ENCODE measurements around the gene MYH7B. TPM values are rescaled to one million over a fixed set of nuclear protein-coding genes. Genes with fewer than 3 reads are reported as not detected.
A peak's percentile ranks its signal among the peaks of the same experiment; 100 is the strongest.

MYH7B gene
- under 0.01 and 0.17 TPM in 2 replicates for total RNA-seq

DNA sequence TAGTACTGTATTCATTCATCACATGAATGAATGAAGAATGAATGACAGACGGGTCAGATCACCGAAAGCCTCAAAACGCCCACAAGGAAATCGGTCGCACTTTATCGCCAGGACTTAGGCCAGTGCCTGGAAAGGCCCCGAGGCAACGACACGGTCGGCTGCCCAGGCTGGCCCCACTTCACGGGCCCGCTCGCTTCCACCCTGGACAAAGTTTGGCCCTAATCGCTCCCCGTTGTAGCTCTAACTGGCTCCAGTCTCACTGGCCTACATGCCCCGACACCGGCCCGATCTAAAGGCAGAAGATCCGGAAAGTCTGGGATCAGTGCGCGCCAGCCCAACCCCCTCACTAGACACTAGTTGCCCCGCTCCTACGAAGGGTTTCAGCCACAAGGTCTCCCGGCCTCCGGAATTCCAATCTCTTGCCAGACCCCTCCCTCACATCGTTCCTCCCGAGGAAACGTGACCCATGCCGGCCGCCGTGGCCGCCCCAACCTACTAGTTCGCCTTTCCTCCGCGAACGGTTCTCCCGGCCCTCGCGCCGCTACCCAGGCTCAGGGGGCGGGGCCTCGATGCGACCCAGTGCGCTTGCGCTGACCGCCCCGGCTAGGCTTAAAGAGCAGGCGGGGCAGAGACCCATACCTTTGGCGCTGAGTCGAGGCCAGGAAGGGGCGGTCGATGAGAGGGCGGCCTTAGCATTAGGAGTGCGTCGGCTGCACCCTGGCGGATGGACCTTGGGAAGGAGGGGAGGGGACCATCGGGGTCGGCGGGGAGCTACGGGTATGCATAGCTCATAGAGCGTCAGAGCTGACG lies at the start of gene MYH7B, which contains the start of gene GSS:
MYH7B (plus strand) TSS at position 638 of the 810 bp plus-strand sequence. CDS start 22,138 bp downstream, outside the sequence.
GSS (minus strand) TSS at position 576 of the 810 bp plus-strand sequence. CDS start 3,954 bp downstream, outside the sequence.
- peak; percentile 98 for DNase-seq

DNA sequence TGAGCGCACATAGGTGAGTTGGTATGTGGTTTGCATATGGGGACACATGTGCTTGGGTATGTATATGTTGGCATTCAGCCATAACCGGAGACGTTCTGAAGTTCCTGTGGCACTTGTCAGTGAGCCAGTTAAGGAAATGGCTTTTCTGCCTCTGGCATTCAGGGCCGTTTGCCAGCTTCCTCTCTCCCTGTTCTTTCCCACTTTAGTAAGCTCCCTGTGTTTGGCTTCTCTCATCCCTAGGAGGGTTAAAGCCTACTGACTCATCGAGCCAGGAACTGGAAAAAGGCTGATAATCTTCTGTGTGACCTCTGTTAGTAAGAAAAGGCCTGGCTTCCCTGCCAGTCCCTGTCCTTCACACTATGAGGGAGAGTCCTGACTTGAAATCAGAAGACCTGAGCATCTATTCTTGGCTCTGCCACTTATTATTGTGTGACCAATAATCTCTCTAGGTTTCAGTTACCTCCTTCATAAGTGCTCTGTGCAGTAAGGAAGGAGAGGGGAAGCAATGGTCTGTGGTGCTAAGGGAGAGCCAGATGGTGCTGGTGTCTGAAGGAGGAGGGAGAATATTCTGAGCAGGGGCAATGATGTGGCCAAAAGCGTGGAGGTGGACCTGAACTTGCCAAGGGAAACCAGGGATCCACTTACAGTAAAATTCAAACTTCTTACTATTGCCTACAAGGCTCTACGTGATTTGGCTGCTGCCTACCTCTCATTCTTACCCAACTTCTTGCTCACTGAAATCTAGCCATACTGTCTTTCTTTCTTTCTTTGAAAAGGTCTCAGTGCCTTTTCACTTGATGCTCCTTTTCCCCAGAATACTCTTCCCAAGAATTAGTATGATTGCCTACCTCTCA lies 47.8 kb upstream of the MYH7B start:
- DNase-seq = peak; percentile 94

DNA sequence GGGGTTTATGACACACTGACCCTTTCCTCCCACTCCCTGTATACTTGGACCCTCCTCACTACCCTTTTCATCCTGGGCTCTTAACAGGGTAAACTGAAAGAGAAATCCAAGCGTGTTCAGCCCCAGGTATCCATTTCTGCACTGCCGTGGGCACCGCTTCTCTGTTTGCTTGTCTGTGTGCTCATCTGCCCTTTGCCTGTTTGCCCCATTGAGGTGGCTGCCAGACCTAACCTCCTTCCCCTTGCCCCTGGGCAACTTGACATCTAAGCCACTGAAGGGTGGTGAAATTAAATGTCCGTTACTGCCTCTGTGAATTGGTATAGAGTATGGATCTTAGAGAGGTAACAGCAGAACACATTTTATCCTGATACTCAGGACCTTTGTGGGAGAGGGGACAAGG lies 40.5 kb upstream of the MYH7B start:
- DNase-seq = no peak

DNA sequence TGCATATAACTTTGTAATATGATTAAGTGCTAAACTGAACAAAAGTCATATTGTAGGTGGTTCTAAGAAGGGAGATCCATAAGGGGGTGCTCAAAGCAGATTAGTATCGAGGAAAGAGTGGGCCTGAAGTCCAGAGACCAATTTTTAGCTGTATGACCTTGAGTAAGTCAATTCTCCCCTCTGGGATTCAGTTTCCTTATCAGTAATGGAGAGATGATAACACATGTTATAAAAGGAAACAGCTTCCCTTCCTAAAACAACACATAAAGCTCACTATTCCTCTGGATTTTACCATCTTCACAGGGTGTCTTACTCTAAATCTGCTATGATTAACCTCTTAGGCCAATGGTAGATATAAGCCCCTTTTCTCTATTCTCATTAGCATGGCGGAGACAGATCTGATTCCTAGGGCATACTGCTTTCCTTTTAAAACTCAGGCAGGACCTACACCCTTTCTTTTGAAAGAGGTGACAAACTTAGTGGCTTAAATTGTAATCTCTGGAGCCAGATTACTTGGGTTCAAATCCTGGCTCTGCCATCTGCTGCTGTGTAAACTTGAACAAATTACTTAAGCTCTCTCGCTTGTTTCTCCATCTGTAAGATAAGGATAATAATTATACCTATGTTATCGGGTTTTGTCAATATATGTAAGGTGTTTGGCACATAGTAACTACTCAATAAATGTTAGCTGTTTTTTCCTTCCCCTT lies 39.8 kb upstream of the MYH7B start:
- no peak for DNase-seq

DNA sequence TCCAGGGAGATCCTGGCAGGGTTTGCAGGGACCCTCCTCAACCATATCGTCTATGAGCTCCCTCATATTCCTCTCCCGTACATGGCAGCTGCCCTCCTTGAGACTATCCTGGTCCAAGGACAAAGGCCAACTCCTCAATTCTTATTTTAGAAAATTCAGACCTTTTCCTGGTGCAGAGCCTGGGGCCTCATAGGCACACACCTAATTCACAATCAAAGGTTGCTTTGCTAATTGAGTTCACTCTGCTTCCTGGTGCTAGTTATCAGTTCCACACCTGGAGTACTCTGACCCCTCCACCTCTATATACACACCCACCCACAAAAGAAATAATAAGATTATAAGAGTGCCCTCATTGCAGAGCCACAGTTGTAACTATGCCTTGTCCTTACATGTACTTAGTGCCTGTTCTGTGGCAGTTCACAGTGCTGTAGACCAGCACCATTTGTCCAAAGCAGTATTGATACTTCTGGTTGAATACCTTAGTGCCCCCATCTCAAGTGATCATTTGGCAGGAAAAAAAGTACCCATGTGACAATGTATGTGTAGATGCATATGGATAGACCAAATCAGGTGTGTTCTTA lies 38.8 kb upstream of the MYH7B start:
- no peak for DNase-seq

DNA sequence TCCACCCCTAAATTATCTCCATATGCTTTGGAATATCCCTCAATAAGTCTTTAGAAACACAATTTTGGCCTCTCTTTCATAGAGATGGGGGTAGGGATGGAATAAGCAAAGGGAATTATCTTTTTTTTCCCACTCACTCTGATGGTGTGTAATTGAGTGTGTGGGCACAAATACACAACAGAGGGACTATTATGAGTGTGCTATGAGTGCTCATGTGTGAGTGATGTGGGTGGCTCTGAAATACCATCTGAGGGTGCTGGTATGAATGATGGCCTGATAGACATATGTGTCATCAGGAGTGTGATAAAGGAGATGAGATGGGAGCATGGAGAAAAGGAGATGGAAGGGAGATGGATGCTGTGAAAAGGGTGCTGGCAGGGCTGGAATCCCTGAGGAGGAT lies 35.6 kb upstream of the MYH7B start:
- DNase-seq = no peak

DNA sequence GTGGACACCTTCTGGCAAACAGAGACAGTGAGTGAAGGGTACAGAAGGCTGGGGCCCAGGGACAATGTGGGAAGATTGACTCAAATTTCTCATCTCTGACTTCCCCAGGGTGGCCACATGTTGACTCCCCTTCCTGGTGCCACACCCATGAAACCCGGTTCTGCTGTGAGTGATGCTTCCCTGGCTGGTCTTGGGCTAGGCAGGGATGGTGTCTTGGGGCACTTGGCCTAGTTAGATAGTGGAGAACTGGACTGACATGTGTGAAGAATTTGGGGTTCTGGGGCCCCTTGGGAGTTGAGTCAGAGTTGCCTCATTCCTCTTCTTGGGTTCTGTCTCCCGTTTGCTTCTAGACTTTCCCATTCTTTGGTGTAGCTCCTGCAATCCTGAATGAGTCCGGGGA lies 34.2 kb upstream of the MYH7B start:
- DNase-seq = no peak

DNA sequence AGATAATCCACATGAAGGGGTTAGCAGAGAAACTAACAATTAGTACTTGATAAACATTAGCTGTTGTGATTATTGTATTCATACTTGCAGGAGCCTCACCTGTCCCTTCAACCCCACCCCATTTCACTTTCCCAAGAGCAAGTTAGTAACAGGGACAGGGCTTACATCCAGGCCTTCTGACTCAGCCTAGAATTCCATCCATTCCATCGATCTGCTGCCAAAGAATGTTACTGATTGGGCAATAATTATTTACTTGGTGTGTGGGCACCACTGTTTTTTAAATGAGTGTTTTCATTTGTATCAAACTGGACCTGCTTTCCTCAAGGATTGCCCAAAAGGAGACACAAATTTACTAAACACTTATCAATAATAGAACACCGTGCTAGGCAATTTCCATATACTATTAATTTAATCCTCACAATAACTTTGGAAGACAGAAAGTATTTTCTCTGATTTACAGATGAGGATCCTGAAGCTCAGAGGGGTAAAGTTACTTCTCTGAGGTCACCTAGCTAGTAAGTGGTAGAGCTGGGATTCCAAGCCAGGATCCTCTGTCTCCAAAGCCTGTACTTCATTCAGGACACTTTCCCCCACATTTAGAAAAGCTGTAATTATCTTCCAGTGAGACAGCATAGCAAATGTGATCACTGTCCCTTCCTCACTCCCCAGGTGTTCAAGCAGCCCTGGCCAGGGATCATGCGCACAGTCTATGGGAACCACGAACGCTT lies 32.9 kb upstream of the MYH7B start:
- DNase-seq = no peak

DNA sequence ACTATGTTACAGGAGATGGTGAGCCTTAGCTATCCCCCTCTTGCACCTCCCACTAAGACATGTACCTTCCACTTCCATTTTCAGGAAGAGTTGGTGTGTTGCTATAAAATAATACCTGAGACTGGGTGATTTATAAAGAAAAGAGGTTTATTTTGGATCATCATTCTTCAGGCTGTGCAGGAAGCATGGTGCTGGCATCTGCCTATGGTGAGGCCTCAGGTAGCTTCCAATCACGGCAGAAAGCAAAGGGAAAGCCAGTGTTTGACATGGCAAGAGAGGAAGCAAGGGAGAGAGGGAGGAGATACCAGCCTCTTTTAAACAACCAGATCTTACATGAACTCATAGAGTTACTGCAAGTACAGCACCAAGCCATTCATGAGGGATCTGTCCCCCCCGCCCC lies 32.3 kb upstream of the MYH7B start:
- DNase-seq = no peak

DNA sequence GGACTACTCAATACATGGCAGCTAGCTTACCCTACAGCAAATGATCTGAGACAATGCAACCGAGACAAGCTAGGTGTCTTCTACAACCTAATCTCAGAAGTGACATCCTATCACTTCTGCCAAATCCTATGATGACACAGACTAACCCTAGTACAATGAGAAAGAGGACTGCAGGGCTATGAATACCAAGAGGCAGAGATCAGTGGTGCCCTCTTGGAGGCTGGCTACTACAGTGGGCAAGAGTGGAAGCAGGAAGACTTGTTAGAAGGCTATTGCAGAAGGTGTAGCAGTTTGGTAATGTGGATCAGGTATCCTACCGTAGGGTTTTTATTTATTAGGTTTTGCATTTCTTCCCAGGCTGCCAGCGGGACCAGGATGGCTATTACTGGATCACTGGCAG lies 30.3 kb upstream of the MYH7B start:
- DNase-seq = no peak

DNA sequence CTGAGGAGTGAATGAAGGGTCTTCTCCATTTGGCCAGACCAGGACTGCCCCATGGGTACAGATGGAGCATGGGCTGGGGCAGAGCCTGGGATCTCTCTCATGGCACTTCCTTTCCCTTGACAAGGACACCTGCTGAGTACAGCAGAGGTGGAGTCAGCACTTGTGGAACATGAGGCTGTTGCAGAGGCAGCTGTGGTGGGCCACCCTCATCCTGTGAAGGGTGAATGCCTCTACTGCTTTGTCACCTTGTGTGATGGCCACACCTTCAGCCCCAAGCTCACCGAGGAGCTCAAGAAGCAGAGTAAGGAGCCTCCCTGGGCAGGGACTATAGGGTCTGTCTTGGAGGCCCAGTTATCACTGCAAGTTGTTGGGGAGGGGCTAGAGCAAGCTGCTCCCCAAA lies 29.7 kb upstream of the MYH7B start:
- DNase-seq = no peak

DNA sequence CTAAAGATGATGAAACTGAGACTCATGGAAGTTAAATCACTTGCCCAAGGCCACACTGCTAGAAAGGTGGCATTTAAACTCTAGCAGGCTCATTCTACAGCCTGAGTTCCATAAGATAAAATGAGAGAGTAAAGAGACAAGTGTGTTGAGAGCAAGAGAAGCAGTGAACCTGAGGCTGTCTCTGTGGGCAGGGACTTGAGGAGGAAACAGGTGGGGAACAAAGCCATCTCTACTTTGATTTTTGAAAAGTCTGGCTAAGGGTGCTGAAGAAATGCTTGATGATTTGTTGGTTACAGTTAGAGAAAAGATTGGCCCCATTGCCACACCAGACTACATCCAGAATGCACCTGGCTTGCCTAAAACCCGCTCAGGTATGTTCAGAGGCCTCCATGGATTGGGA lies 29.1 kb upstream of the MYH7B start:
- no peak for DNase-seq

DNA sequence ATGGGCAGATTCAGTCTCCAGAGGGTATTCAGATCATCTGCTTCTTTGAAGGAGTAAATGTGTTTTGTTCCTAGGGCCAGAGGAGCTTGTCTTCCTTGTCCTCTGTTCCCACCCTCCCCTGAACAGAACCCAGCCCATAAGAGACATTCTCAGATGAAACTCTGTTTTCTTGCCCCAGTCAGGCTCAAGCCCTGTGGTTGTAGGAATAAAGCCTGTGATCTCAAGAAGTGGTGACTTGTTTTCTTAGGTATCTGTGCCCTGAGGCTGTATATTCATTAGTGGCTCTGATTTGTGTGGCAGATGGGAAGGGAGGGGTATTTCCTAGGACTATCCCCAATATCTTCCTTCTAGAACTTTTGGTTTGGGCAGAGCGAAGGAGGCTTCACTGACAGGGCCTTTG lies 27.9 kb upstream of the MYH7B start:
- no peak for DNase-seq

DNA sequence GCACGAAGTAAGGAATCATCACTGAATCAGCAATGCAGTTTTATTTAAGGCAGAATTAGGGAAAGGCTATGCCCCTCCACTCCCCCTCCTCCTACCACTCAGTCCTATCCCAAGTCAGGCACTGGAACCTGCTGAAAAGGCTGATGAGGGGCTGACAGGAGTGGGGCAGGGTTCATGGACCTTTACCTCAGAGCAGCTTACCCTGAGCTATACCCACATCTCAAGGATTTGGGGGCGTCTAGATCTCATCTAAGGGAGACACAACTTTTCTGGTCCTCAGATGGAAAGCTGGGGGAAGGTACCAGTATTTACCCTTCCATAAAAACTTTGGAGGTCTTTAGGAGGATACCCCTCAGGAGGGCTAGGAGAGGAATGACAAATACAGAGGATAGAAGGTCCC lies 27.3 kb upstream of the MYH7B start:
- DNase-seq = no peak

DNA sequence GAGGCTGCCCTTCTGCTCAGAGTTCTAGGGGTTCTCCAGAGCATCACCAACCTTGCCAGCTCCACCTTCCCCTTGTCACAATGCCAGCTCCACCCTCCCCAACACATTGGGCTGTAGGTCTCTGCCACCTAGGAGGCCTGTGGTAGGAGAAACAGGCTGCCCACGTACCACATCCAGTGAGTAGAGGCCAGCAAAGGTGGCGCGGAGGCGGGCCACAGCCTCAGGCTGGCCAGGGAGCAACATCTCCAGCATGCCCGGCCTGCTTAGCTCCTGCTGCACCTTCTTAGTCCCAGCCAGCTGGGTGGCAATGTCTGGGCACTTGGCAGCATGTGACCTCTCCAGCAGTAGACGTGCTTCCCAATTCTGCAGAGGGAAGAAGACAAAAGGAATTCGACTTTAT lies 23.9 kb upstream of the MYH7B start:
- no peak for DNase-seq

DNA sequence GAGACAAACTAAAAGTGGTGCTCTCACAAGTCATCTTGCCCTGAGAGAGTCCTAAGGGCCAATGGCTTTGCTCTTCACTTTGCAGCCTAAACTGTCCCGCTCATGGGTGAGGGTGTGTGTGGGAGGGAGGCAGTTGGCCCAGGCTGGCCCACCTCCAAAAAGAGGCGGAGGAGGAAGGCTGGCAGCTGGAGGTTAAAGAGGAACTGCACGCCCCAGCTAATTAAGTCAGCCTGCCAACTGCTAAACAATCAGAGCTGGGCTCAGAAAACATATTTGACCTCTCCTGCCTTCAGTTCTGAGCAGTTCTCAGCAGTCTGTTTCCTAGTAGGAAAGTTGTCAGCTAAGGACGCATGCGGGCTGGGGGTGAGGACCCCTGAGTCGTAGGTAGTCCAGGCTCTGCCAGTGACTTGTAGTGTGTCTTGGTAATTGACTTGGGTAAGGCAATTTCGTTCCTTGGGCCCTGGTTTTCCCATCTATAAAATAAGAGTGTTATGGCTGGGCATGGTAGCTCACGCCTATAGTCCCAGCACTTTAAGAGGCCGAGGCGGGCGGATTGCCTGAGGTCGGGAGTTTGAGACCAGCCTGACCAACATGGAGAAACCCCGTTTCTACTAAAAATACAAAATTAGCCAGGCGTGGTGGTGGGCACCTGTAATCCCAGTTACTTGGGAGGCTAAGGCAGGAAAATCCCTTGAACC lies 17.1 kb upstream of the MYH7B start:
- peak; percentile 67 for DNase-seq

DNA sequence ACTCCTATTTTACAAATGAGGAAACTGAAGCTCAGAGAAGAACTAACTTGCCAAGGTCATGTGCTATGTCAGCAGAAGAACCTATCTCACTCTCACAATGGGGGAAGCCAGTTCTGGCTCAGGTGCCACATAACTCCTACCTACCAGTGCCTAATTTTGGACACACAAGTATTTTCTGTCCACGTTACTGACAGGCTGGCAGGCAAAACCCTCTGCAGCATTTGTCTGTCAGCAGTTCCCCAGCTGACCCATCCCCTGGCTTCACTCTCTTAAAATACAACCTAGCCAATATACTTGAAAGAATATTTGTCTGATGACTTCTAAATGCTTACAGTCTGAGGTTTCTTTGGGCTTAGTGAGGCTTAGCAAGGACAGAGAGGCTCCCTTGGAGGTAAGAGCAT lies 15.6 kb upstream of the MYH7B start:
- DNase-seq = no peak

DNA sequence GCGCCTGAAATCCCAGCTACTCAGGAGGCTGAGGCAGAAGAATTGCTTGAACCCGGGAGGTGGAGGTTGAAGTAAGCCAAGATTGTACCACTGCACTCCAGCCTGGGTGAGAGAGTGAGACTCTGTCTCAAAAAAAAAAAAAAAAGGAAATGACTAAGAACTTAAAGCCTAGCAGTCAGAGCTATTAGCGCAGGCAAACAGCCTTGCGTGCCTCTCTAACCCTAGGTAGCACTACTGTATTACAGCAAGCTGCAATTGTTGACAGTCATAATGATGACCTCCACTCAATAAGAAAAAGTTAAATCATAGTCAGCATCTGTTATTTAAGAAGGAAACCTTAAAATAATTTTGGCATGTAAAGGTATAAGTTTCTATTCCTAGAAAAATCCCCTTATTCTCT lies 14.4 kb upstream of the MYH7B start:
- DNase-seq = peak; percentile 74

DNA sequence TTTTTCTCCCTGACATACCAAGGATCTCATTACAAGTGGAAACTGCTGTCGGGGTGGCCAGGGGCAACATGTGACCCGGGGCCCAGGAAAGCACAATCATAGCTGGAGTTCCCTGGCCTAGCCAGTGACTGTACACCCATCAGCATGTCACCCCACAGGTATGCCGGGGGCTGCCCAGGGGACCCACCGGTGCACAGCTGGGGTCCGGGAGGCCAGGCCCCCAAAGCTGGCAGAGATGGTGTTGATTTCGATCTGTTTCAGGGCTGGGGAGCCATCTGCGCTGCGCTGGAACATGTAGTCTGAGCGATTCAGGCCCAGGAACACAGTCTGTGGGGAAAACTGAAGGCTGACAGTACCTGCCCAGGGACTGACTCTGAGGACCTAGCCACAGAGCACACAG lies 13.4 kb upstream of the MYH7B start:
- DNase-seq = no peak

DNA sequence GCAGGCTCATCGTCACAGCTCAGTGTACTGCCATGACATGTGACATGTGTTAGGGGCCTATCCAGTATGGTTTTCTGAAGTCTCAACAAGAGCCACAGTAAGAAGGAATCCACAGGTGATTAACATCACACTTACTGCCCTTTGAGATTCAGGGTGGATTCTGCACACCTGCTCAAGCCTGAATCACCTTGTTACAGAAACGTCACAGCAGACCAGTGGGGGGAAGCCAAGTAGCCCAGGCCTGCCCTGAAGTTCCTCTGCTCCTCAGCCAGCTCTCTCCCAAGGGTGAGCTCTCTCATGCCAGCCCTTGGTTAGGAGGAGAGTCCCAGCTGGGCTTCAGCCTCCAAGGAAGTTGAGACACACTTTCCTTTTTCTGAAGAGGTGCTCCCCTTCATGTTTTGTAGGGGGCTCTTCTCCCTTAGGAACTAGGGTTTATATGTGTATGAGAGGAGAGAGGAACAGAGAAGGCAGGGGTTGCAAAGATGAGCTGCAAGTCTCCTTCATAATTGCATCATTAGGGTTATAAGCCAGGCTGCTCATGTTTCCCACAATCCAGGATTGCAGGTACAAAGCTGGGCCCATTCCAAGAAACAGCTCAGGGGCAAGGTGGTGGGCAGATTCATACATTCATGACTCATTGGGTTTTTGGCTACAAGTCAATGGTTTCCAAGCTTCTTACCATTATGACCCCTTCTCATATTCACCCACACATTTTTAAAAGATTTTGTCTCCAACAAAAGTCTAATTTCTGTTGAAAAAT lies 11.7 kb upstream of the MYH7B start:
- no peak for DNase-seq

Data from dermis blood vessel endothelial cell (primary cell).